ENCODE data around the gene CREBBP. TPM values are rescaled to one million over a fixed set of nuclear protein-coding genes. Genes with fewer than 3 reads are reported as not detected.

The CREBBP gene
- total and polyA plus RNA-seq, 9 of the 15 experiments (the other 6 are each of a cell fraction or from before 2014, with no cell fraction given) = 0.70 to 24.8 (median 5.6) TPM

- Histone ChIP-seq H3K27me3 (ENCODE audit: control insufficient read depth in 2 of 2, insufficient read depth in 2 of 2, low read length in 2 of 2) (no peaks in the 10 kb centered on the region), H3K79me2 (ENCODE audit: control insufficient read depth, insufficient read depth, low read length) (peaks cover 71% of the 10 kb centered on the region), H3K9me3 (replicated peaks; ENCODE audit: control insufficient read depth, insufficient read depth, low read depth, low read length) (no peaks in the 10 kb centered on the region), H3K36me3 (ENCODE audit: control insufficient read depth, insufficient read depth, low read length) (peaks cover 17% of the 10 kb centered on the region; the same call in 2 of the 3 replicates), H3K9me1 (ENCODE audit: control insufficient read depth, insufficient read depth, low read length) (no peaks in the 10 kb centered on the region), H3K4me1 (replicated peaks in 1 of 2; ENCODE audit: control insufficient read depth in 2 of 2, insufficient read depth in 2 of 2, low read length in 2 of 2) (peaks cover 23 to 29% of the 10 kb centered on the region in 2 experiments), H3K4me3 (no peak overlapping the region), H3K9ac (ENCODE audit: insufficient read depth in 1 of 2, low read depth in 2 of 2, low read length in 2 of 2) (peak overlapping the region in 1 of 2 experiments; percentile 33; a peak in 2 of 4 replicates), H3K4me2 (ENCODE audit: insufficient read depth, low read length) (peak overlapping the region; percentile 64), H4K20me1 (replicated peaks; ENCODE audit: control insufficient read depth, insufficient read depth, low read length) (no peaks in the 10 kb centered on the region), H3K27ac (ENCODE audit: extremely low read depth, low read depth, low read length) (peak overlapping the region; percentile 72), H2AFZ (ENCODE audit: low read depth, low read length) (no peak overlapping the region)
- intact Hi-C loops (cut with micrococcal nuclease) = no loop called here
- ATAC-seq (no peak), DNase-seq (ENCODE audit: extremely low read depth in 1 of 4, low spot score in 3 of 4) (no peak), FAIRE-seq (peak; percentile 6)
- no TSS peak for BruUV-seq (replicated peaks)
- in situ Hi-C loops (cut with MboI) = no loop called here
- ChIA-PET CTCF (ENCODE audit: low intra/inter-chr PET ratio) (no interaction called here), POLR2A (interaction anchor here (0.6 kb wide), 1 partner anchor 139 kb away, joined by 3 read pairs; no protein-coding TSS in a partner anchor)
- TF ChIP-seq AFF4 (CRISPR knock-in tag; IDR thresholded peaks at IDR 0.05) (no peak), KDM4B (IDR thresholded peaks at IDR 0.05; ENCODE audit: borderline replicate concordance in 2 of 2, low read depth in 1 of 2) (0 out of 4 replicates have a peak, but pooled peaks of 1 of the 2 experiments have one; percentile 83)
These were observed 34.4 kb downstream of the CREBBP start for GRCh38 chr16:3846087-3846486.

All from K562 (cell line).